Karpas-422 (cell line): ENCODE data around the gene ZNF587B. TPM values are rescaled to one million over a fixed set of nuclear protein-coding genes. Genes with fewer than 3 reads are reported as not detected.
A peak's percentile ranks its signal among the peaks of the same experiment; 100 is the strongest.
"Not testable (repeated sequence)": the region's sequence is repeated elsewhere in the genome, so short reads cannot be mapped to it uniquely, and the experiment has no call there.

Experiments
- DNase-seq: peaks from one replicate; pipeline ENCODE4 v3.0.0-alpha.2; 2015
- H2AFZ ChIP-seq: fragments of 200-600 bp; sonication (generic); 2 replicates; pipeline ENCODE4 v1.6.1; 2014; ENCODE audit warnings: antibody characterized with exemption, low read length, mixed read lengths
- H3K27ac ChIP-seq: fragments of 200-600 bp; sonication (generic); 2 replicates; pipeline ENCODE4 v1.5.1; 2014; ENCODE audit warnings: mild to moderate bottlenecking, low read length, moderate library complexity
- H3K27me3 ChIP-seq: fragments of 200-600 bp; sonication (generic); 2 replicates; pipeline ENCODE4 v1.6.1; 2014; ENCODE audit warnings: low read length, mixed read lengths
- H3K36me3 ChIP-seq: fragments of 200-600 bp; sonication (generic); 2 replicates; pipeline ENCODE4 v1.6.1; 2014; ENCODE audit warnings: low read length, mixed read lengths; ENCODE audit not compliant: insufficient read depth
- H3K4me1 ChIP-seq: fragments of 200-600 bp; sonication (generic); 2 replicates; pipeline ENCODE4 v1.6.1; 2014; ENCODE audit warnings: mild to moderate bottlenecking, low read length, mixed read lengths
- H3K4me2 ChIP-seq: fragments of 200-600 bp; sonication (generic); 2 replicates; pipeline ENCODE4 v1.6.1; 2014; ENCODE audit warnings: low read length, low read depth, mild to moderate bottlenecking; ENCODE audit not compliant: poor library complexity, severe bottlenecking
- H3K4me3 ChIP-seq: fragments of 200-600 bp; sonication (generic); 2 replicates; pipeline ENCODE4 v1.5.1; 2014; ENCODE audit warnings: mild to moderate bottlenecking, antibody characterized with exemption, low read length, mixed read lengths
- H3K79me2 ChIP-seq: fragments of 200-600 bp; sonication (generic); 2 replicates; pipeline ENCODE4 v1.6.1; 2014; ENCODE audit warnings: mild to moderate bottlenecking, low read length, mixed read lengths
- H3K9ac ChIP-seq: fragments of 200-600 bp; sonication (generic); 2 replicates; pipeline ENCODE4 v1.6.0; 2014; ENCODE audit warnings: low read length
- H3K9me2 ChIP-seq: fragments of 200-600 bp; sonication (generic), shearing (Covaris generic); replicated peaks from 2 replicates; pipeline ENCODE4 v1.6.0; 2014; ENCODE audit warnings: mild to moderate bottlenecking, low read length, moderate library complexity; ENCODE audit not compliant: insufficient read depth
- H3K9me3 ChIP-seq: fragments of 300-700, 200-600 bp; sonication (generic); 2 replicates; pipeline ENCODE4 v1.6.1; 2014; ENCODE audit warnings: low read length, mixed read lengths
- H4K20me1 ChIP-seq: fragments of 200-600 bp; sonication (generic); 2 replicates; pipeline ENCODE4 v1.6.1; 2014; ENCODE audit warnings: mild to moderate bottlenecking, antibody characterized with exemption, low read length, low read depth; ENCODE audit not compliant: insufficient read depth
- total RNA-seq: library from RNA; depleted of rRNA; stranded (reverse); fragments of >200 nt; shearing (Covaris generic); gene quantifications from 2 replicates; pipeline ENCODE4 v1.2.3, GENCODE V29; 2014; ENCODE audit warnings: low replicate concordance

ZNF587B gene
- total RNA-seq, 1 experiment from 2014 or later: 16.3 TPM

GRCh38 chr19:57821095-57821494, 9.0 kb upstream of the ZNF587B start:
- H3K79me2 ChIP-seq: peaks cover 80% of the 10 kb centered on the region
- peaks cover 54% of the 10 kb centered on the region for H3K36me3 ChIP-seq
- not testable (repeated sequence) for H3K9me3 ChIP-seq, H3K9me2 ChIP-seq, DNase-seq, H4K20me1 ChIP-seq, H3K27ac ChIP-seq, H3K27me3 ChIP-seq, H2AFZ ChIP-seq
- H3K4me3 ChIP-seq: peak overlapping the region; percentile 75; the same call in 1 of the 2 replicates
- peaks cover 48% of the 10 kb centered on the region for H3K4me1 ChIP-seq
- H3K9ac ChIP-seq: peak overlapping the region; percentile 92
- H3K4me2 ChIP-seq: peak overlapping the region; percentile 70

- H3K27me3 ChIP-seq, H4K20me1 ChIP-seq, H3K4me2 ChIP-seq, H3K4me3 ChIP-seq, H3K9me2 ChIP-seq, H3K9ac ChIP-seq, H3K27ac ChIP-seq, DNase-seq, H3K9me3 ChIP-seq, H2AFZ ChIP-seq: not testable (repeated sequence)
- peaks cover 58% of the 10 kb centered on the region for H3K36me3 ChIP-seq
- H3K4me1 ChIP-seq: peaks cover 48% of the 10 kb centered on the region
- H3K79me2 ChIP-seq: peaks cover 84% of the 10 kb centered on the region
Measured at GRCh38 chr19:57821501-57821900, 8.6 kb upstream of the ZNF587B start.

- Histone ChIP-seq H3K27ac (peak overlapping the region; percentile 45; the same call in 1 of the 2 replicates), H3K79me2 (peaks cover 96% of the 10 kb centered on the region), H3K4me1 (peaks cover 47% of the 10 kb centered on the region), H3K36me3 (peaks cover 65% of the 10 kb centered on the region)
- not testable (repeated sequence) for H4K20me1 ChIP-seq, DNase-seq, H3K9me3 ChIP-seq, H3K9me2 ChIP-seq, H3K9ac ChIP-seq, H2AFZ ChIP-seq, H3K27me3 ChIP-seq, H3K4me3 ChIP-seq, H3K4me2 ChIP-seq
Measured at GRCh38 chr19:57823155-57823554, 6.9 kb upstream of the ZNF587B start.

GRCh38 chr19:57823608-57824007, 6.5 kb upstream of the ZNF587B start:
- H3K4me2 ChIP-seq, H3K4me3 ChIP-seq, H3K9me2 ChIP-seq, DNase-seq, H3K9ac ChIP-seq, H4K20me1 ChIP-seq, H2AFZ ChIP-seq, H3K27me3 ChIP-seq, H3K9me3 ChIP-seq: not testable (repeated sequence)
- Histone ChIP-seq H3K27ac (peak overlapping the region; percentile 45; the same call in 1 of the 2 replicates), H3K79me2 (peaks cover 96% of the 10 kb centered on the region), H3K36me3 (peaks cover 65% of the 10 kb centered on the region), H3K4me1 (peaks cover 42% of the 10 kb centered on the region)

- peaks cover 97% of the 10 kb centered on the region for H3K79me2 ChIP-seq
- no peak overlapping the region for H2AFZ ChIP-seq
- peaks cover 9% of the 10 kb centered on the region for H4K20me1 ChIP-seq
- no peak overlapping the region for H3K9ac ChIP-seq
- no peak overlapping the region for H3K27ac ChIP-seq
- H3K36me3 ChIP-seq: peaks cover 77% of the 10 kb centered on the region
- H3K4me1 ChIP-seq: peaks cover 36% of the 10 kb centered on the region
- no peak overlapping the region for H3K4me2 ChIP-seq
- no peaks in the 10 kb centered on the region for H3K27me3 ChIP-seq
- DNase-seq: no peak
- H3K9me3 ChIP-seq: no peaks in the 10 kb centered on the region
- no peak overlapping the region for H3K4me3 ChIP-seq
- H3K9me2 ChIP-seq: no peaks in the 10 kb centered on the region
Measured at GRCh38 chr19:57825511-57825910, 4.6 kb upstream of the ZNF587B start.

- Histone ChIP-seq H3K4me1 (peaks cover 5% of the 10 kb centered on the region), H3K79me2 (peaks cover 83% of the 10 kb centered on the region), H3K9me3 (no peaks in the 10 kb centered on the region), H3K4me2 (no peak overlapping the region), H3K36me3 (peaks cover 43% of the 10 kb centered on the region), H3K27ac (no peak overlapping the region), H4K20me1 (peaks cover 10% of the 10 kb centered on the region), H3K9ac (no peak overlapping the region), H2AFZ (no peak overlapping the region), H3K27me3 (no peaks in the 10 kb centered on the region), H3K4me3 (no peak overlapping the region), H3K9me2 (no peaks in the 10 kb centered on the region)
- no peak for DNase-seq
Measured at GRCh38 chr19:57829316-57829715, 783 bp upstream of the ZNF587B start.

GRCh38 chr19:57836991-57837390, 6.9 kb downstream of the ZNF587B start:
- DNase-seq, H3K4me1 ChIP-seq, H3K27ac ChIP-seq, H3K27me3 ChIP-seq, H3K4me2 ChIP-seq, H3K9me3 ChIP-seq, H2AFZ ChIP-seq, H3K9ac ChIP-seq, H4K20me1 ChIP-seq, H3K9me2 ChIP-seq, H3K4me3 ChIP-seq: not testable (repeated sequence)
- Histone ChIP-seq H3K36me3 (peaks cover 32% of the 10 kb centered on the region), H3K79me2 (peaks cover 71% of the 10 kb centered on the region)

- H3K9me3 ChIP-seq, H2AFZ ChIP-seq, H3K9me2 ChIP-seq, H3K27me3 ChIP-seq, H3K4me1 ChIP-seq, H3K4me3 ChIP-seq, DNase-seq, H4K20me1 ChIP-seq, H3K27ac ChIP-seq, H3K9ac ChIP-seq, H3K4me2 ChIP-seq: not testable (repeated sequence)
- Histone ChIP-seq H3K79me2 (peaks cover 79% of the 10 kb centered on the region), H3K36me3 (peaks cover 45% of the 10 kb centered on the region)
Measured at GRCh38 chr19:57838622-57839191, 8.6 kb downstream of the ZNF587B start.
